H1 (cell line): ENCODE measurements around the gene UBTD2. TPM values are rescaled to one million over a fixed set of nuclear protein-coding genes. Genes with fewer than 3 reads are reported as not detected.

Experiments used
- CTCF ChIA-PET: fragments of 300-600 bp; sonication (Branson Sonifier 250); formaldehyde crosslinking; loops from one replicate; lab custom pipeline; 2021; ENCODE audit not compliant: partially characterized antibody; lab: Charles Lee
- POLR2A ChIA-PET: fragments of 300-600 bp; sonication (Branson Sonifier 250); formaldehyde crosslinking; loops from one replicate; lab custom pipeline; 2021; ENCODE audit warnings: inconsistent platforms; ENCODE audit not compliant: partially characterized antibody; lab: Charles Lee
- DNase-seq, 2 experiments: peaks; one replicate each; pipeline versions ENCODE4 v3.0.0 to v3.0.0-alpha.2; 2010 to 2022; ENCODE audit warnings: low spot score in 2 of 2, low read depth in 1 of 2, mixed read lengths in 1 of 2
- FAIRE-seq: peaks from 2 replicates; lab custom pipeline; 2011; peaks lifted over from hg19 to GRCh38; lab: Jason Lieb, UNC
- H2AFZ ChIP-seq: 2 replicates; pipeline ENCODE4 v1.8.1; 2012; ENCODE audit warnings: low read length, inconsistent platforms
- H2AK5ac ChIP-seq: 2 replicates; pipeline ENCODE4 v1.6.1; 2013; ENCODE audit warnings: low read depth, low read length
- H2BK120ac ChIP-seq: replicated peaks from 2 replicates; pipeline ENCODE3; 2013; ENCODE audit warnings: low read depth, low read length, inconsistent platforms
- H2BK12ac ChIP-seq: 2 replicates; pipeline ENCODE4 v1.6.1; 2013; ENCODE audit warnings: low read depth, low read length
- H2BK15ac ChIP-seq: 2 replicates; pipeline ENCODE4 v1.6.1; 2013; ENCODE audit warnings: low read length
- H2BK20ac ChIP-seq: 2 replicates; pipeline ENCODE4 v1.6.1; 2013; ENCODE audit warnings: low read length
- H2BK5ac ChIP-seq: 2 replicates; pipeline ENCODE4 v1.6.1; 2013; ENCODE audit warnings: low read depth, low read length
- H3K14ac ChIP-seq: 2 replicates; pipeline ENCODE4 v1.6.1; 2013; ENCODE audit warnings: inconsistent platforms; ENCODE audit not compliant: insufficient read length
- H3K18ac ChIP-seq: 2 replicates; pipeline ENCODE4 v1.6.1; 2013; ENCODE audit warnings: low read length; ENCODE audit errors: extremely low read depth
- H3K23ac ChIP-seq: 2 replicates; pipeline ENCODE4 v1.6.1; 2013; ENCODE audit warnings: inconsistent platforms; ENCODE audit not compliant: insufficient read length
- H3K23me2 ChIP-seq: 2 replicates; pipeline ENCODE4 v1.6.1; 2013; ENCODE audit warnings: low read depth, low read length
- H3K27ac ChIP-seq: 2 replicates; pipeline ENCODE4 v1.6.1; 2011; ENCODE audit warnings: low read depth, low read length, inconsistent platforms
- H3K27me3 ChIP-seq, 4 experiments: replicated peaks in 1 of 4; 1 replicate in 1 of 4; 2 replicates in 3 of 4; pipeline versions ENCODE4 v1.6.1 to v1.8.1; 2011 to 2013; ENCODE audit warnings: low read length in 3 of 4, mild to moderate bottlenecking in 3 of 4, inconsistent platforms in 2 of 4, mixed read lengths in 2 of 4, moderate library complexity in 1 of 4; ENCODE audit not compliant: control insufficient read depth in 3 of 4, insufficient read depth in 3 of 4; ENCODE audit errors: extremely low read depth in 1 of 4
- H3K36me3 ChIP-seq, 4 experiments: 2 replicates each; pipeline versions ENCODE4 v1.6.1 to v1.8.1; 2011 to 2013; ENCODE audit warnings: mild to moderate bottlenecking in 4 of 4, low read length in 3 of 4, moderate library complexity in 2 of 4, control low read depth in 1 of 4, inconsistent platforms in 1 of 4; ENCODE audit not compliant: insufficient read depth in 4 of 4, control insufficient read depth in 2 of 4
- H3K4ac ChIP-seq: replicated peaks from 2 replicates; pipeline ENCODE3; 2013; ENCODE audit warnings: low read length, low read depth, mixed read lengths, inconsistent platforms; ENCODE audit not compliant: insufficient read length
- H3K4me1 ChIP-seq, 4 experiments: replicated peaks in 1 of 4; 1 replicate in 1 of 4; 2 replicates in 3 of 4; pipeline versions ENCODE4 v1.6.1 to v1.8.1; 2011 to 2013; ENCODE audit warnings: low read length in 3 of 4, inconsistent platforms in 2 of 4, mixed read lengths in 1 of 4; ENCODE audit not compliant: insufficient read depth in 4 of 4, control insufficient read depth in 3 of 4
- H3K4me2 ChIP-seq, 2 experiments: 2 replicates each; pipeline versions ENCODE4 v1.6.1 to v1.8.1; 2011 to 2013; ENCODE audit warnings: low read depth in 2 of 2, low read length in 2 of 2, control low read depth in 1 of 2, inconsistent platforms in 1 of 2, mild to moderate bottlenecking in 1 of 2; ENCODE audit not compliant: insufficient read depth in 1 of 2
- H3K4me3 ChIP-seq, 4 experiments: fragments of 200-600, 300-600 bp in 1 of 4; sonication (generic), shearing (Covaris generic), sonication (Bioruptor Twin) in 1 of 4; 2 replicates each; pipeline versions ENCODE4 v1.5.1 to v1.8.1; 2011 to 2016; ENCODE audit warnings: low read length in 4 of 4, low read depth in 3 of 4, control low read depth in 2 of 4, inconsistent platforms in 2 of 4, mild to moderate bottlenecking in 2 of 4, mixed read lengths in 1 of 4, moderate library complexity in 1 of 4; ENCODE audit not compliant: insufficient read depth in 2 of 4; ENCODE audit errors: extremely low read depth in 1 of 4
- H3K56ac ChIP-seq: replicated peaks from 2 replicates; pipeline ENCODE3; 2013; ENCODE audit warnings: low read depth, mild to moderate bottlenecking, mixed read lengths, low read length, inconsistent platforms; ENCODE audit not compliant: insufficient read length
- H3K79me1 ChIP-seq: 2 replicates; pipeline ENCODE4 v1.6.1; 2013; ENCODE audit warnings: low read depth, low read length, control low read depth
- H3K79me2 ChIP-seq, 2 experiments: 2 replicates each; pipeline versions ENCODE4 v1.6.1 to v1.8.1; 2012 to 2013; ENCODE audit warnings: low read length in 2 of 2, mild to moderate bottlenecking in 2 of 2, inconsistent platforms in 1 of 2; ENCODE audit not compliant: insufficient read depth in 2 of 2, control insufficient read depth in 1 of 2
- H3K9ac ChIP-seq, 4 experiments: replicated peaks in 1 of 4; 1 replicate in 1 of 4; 2 replicates in 3 of 4; pipeline versions ENCODE4 v1.6.1 to v1.8.1; 2011 to 2013; ENCODE audit warnings: low read depth in 3 of 4, low read length in 3 of 4, control low read depth in 2 of 4, mild to moderate bottlenecking in 2 of 4, moderate library complexity in 2 of 4, inconsistent platforms in 1 of 4; ENCODE audit errors: extremely low read depth in 1 of 4
- H3K9me3 ChIP-seq, 2 experiments: 2 replicates each; pipeline versions ENCODE4 v1.6.1 to v1.8.1; 2012 to 2013; ENCODE audit warnings: mild to moderate bottlenecking in 2 of 2, moderate library complexity in 2 of 2, control low read depth in 1 of 2, inconsistent platforms in 1 of 2, low read depth in 1 of 2, low read length in 1 of 2, mixed read lengths in 1 of 2; ENCODE audit not compliant: insufficient read depth in 2 of 2
- H4K20me1 ChIP-seq, 2 experiments: replicated peaks in 1 of 2; 2 replicates each; pipeline versions ENCODE3 to v1.8.1; 2011 to 2013; ENCODE audit warnings: inconsistent platforms in 2 of 2, low read length in 2 of 2, mild to moderate bottlenecking in 1 of 2; ENCODE audit not compliant: insufficient read depth in 2 of 2, control insufficient read depth in 1 of 2
- H4K5ac ChIP-seq: 2 replicates; pipeline ENCODE4 v1.6.1; 2013; ENCODE audit warnings: low read length, low read depth, mixed read lengths, inconsistent platforms; ENCODE audit not compliant: insufficient read length
- H4K8ac ChIP-seq: 2 replicates; pipeline ENCODE4 v1.8.0; 2013; ENCODE audit warnings: mild to moderate bottlenecking, moderate library complexity, low read length, inconsistent platforms; ENCODE audit not compliant: insufficient read depth; ENCODE audit errors: extremely low read depth
- H4K91ac ChIP-seq: replicated peaks from 2 replicates; pipeline ENCODE3; 2013; ENCODE audit warnings: low read length, mixed read lengths, inconsistent platforms; ENCODE audit not compliant: insufficient read length
- BACH1 ChIP-seq: IDR thresholded peaks from 2 replicates; pipeline ENCODE4 v1.6.1; 2012; ENCODE audit warnings: low read length, improper control_type of control experiment
- BRCA1 ChIP-seq: IDR thresholded peaks from 2 replicates; pipeline ENCODE4 v1.6.1; 2012; ENCODE audit warnings: low read depth, low read length, improper control_type of control experiment
- FOSL1 ChIP-seq: IDR thresholded peaks from 2 replicates; pipeline ENCODE4 v1.6.1; 2011; ENCODE audit warnings: mild to moderate bottlenecking, low read depth, low read length, moderate library complexity; ENCODE audit not compliant: insufficient read depth
- GTF2F1 ChIP-seq: IDR thresholded peaks from 2 replicates; pipeline ENCODE4 v1.6.1; 2012; ENCODE audit warnings: low read depth, low read length, improper control_type of control experiment, borderline replicate concordance
- HDAC6 ChIP-seq: IDR thresholded peaks from one replicate; pipeline ENCODE4 v1.7.1; 2012; ENCODE audit warnings: low read depth, mild to moderate bottlenecking, inconsistent platforms, low read length, moderate library complexity
- RXRA ChIP-seq: IDR thresholded peaks from 2 replicates; pipeline ENCODE4 v1.6.1; 2011; ENCODE audit warnings: low read depth, mild to moderate bottlenecking, low read length, moderate library complexity; ENCODE audit not compliant: insufficient read depth
- SIRT6 ChIP-seq: IDR thresholded peaks from one replicate; pipeline ENCODE4 v1.7.1; 2012; ENCODE audit warnings: low read length, inconsistent platforms
- WGBS, 2 experiments: shearing (Covaris generic) in 1 of 2; methylation state at CpG; one replicate each; pipeline versions ENCODE4 v1.1.6 to v1.1.7; 2013 to 2015; ENCODE audit warnings: low lambda C conversion rate in 2 of 2, mixed read lengths in 2 of 2, inconsistent platforms in 1 of 2, low coverage in 1 of 2, missing lambda C conversion rate in 1 of 2; ENCODE audit not compliant: insufficient replicate concordance in 2 of 2, insufficient coverage in 1 of 2, insufficient read length in 1 of 2; ENCODE audit errors: extremely low coverage in 1 of 2, missing lambda C conversion rate in 1 of 2; 5-methylcytosine and 5-hydroxymethylcytosine counted together
- polyA plus RNA-seq, 7 experiments: library from polyadenylated mRNA; depleted of rRNA in 3 of 7; stranded (reverse) in 5 of 7; unstranded in 2 of 7; fragments of >200 nt in 5 of 7; fragments of 200-250 nt in 2 of 7; gene quantifications; 1 replicate in 5 of 7; 2 replicates in 1 of 7; 4 replicates in 1 of 7; pipeline versions ENCODE4 v1.2.1 to v1.2.3, GENCODE V29; 2011 to 2013; ENCODE audit warnings: missing spikeins in 2 of 7, mixed read lengths in 2 of 7
- total RNA-seq: library from RNA; stranded (reverse); fragmentation: NEBNext Ultra II Directional; extraction: Animal tissue kit (Norgen Biotek cat#: 25700); gene quantifications from 2 replicates; pipeline ENCODE4 v1.2.1, GENCODE V29; 2021
- TF ChIP-seq, protein P1 (sequence below): IDR thresholded peaks from 2 replicates; pipeline ENCODE4 v1.6.1; 2011; ENCODE audit warnings: low read depth, mild to moderate bottlenecking, low read length; ENCODE audit not compliant: insufficient read depth
- TF ChIP-seq, protein P2 (sequence below): IDR thresholded peaks from 2 replicates; pipeline ENCODE4 v1.6.1; 2011; ENCODE audit warnings: low read length, improper control_type of control experiment

UBTD2 gene
- total and polyA plus RNA-seq, 2 of the 8 experiments (the other 6 are each of a cell fraction or from before 2014, with no cell fraction given), result 14.5 to 39.2 TPM

DNA sequence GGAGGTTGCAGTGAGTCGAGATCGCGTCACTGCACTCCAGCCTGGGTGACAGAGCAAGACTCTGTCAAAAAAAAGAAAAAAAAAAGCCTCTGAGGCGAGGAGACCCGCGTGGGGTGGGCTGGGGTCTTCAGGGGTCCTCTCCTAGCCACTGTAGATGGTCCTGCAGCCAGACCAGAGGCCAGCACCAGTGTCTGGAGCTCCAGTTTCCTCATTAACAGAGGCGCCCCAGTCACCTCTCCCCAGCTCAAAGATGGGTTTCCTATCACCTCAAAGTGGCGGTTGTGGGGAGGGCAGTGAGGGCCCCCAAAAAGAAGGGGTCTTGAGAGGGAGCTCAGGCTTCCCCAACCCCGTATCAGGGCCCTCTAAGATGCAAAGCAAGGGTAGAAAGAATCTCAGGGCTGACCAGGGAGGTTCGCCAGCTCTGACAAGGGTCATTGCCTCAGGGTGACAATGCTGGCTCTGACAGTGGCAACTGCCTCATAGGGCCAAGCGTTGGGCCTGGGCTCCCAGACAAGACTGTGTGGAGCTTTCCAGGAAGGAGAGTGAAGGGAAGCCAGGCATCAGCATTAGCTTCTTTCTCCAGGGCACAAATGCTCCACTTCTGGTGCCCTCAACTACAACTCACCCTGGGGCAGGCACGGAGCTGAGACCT, 110.5 kb downstream of the UBTD2 start:
- Histone ChIP-seq H3K79me2 (no peaks in the 10 kb centered on the region), H2AFZ (no peak overlapping the region), H4K91ac (no peak overlapping the region), H4K5ac (no peak overlapping the region), H3K4ac (no peak overlapping the region), H3K9ac (no peak overlapping the region), H2AK5ac (no peak overlapping the region), H2BK20ac (no peak overlapping the region), H3K23me2 (no peaks in the 10 kb centered on the region; the same call in 1 of the 2 replicates), H3K79me1 (peaks cover under 1% of the 10 kb centered on the region; the same call in 1 of the 2 replicates), H3K4me2 (no peak overlapping the region), H3K4me1 (peaks cover 0 to 10% (median 4%) of the 10 kb centered on the region in 4 experiments; a peak in 4 of 7 replicates), H2BK5ac (no peak overlapping the region), H3K18ac (no peak overlapping the region), H2BK15ac (no peak overlapping the region), H3K14ac (no peak overlapping the region), H4K20me1 (peaks cover 0 to 2% of the 10 kb centered on the region in 2 experiments), H3K4me3 (no peak overlapping the region), H2BK120ac (no peak overlapping the region), H3K27me3 (no peaks in the 10 kb centered on the region), H2BK12ac (no peak overlapping the region), H3K56ac (no peak overlapping the region), H3K36me3 (no peaks in the 10 kb centered on the region), H3K23ac (no peak overlapping the region), H4K8ac (no peak overlapping the region), H3K27ac (no peak overlapping the region), H3K9me3 (no peaks in the 10 kb centered on the region)
- POLR2A ChIA-PET, result interaction anchor here (1.4 to 4.1 kb wide), 2 partner anchors 15 to 16 kb away, joined by 3 to 27 read pairs; partner anchors contain the start of gene STK10
- 84% methylated on average over 9 of the region's 12 CpGs; no CpG with 5 or more reads in 1 of the 2 experiments for WGBS, 2 experiments
- FAIRE-seq (no peak), DNase-seq (no peak)
- CTCF ChIA-PET, result interaction anchor here (0.6 to 6.3 kb wide), 11 partner anchors 10 to 972 kb away, joined by 3 to 42 read pairs (median 3); partner anchors contain the start of genes BNIP1 and STK10
- TF ChIP-seq SIRT6, result no peak
- TF ChIP-seq, protein P1, sequence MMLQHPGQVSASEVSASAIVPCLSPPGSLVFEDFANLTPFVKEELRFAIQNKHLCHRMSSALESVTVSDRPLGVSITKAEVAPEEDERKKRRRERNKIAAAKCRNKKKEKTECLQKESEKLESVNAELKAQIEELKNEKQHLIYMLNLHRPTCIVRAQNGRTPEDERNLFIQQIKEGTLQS, result no peak
- TF ChIP-seq RXRA, result no peak
- TF ChIP-seq GTF2F1, result no peak
- TF ChIP-seq BRCA1, result no peak
- TF ChIP-seq HDAC6, result no peak
- TF ChIP-seq, protein P2, sequence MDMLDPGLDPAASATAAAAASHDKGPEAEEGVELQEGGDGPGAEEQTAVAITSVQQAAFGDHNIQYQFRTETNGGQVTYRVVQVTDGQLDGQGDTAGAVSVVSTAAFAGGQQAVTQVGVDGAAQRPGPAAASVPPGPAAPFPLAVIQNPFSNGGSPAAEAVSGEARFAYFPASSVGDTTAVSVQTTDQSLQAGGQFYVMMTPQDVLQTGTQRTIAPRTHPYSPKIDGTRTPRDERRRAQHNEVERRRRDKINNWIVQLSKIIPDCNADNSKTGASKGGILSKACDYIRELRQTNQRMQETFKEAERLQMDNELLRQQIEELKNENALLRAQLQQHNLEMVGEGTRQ, result no peak
- no peak for TF ChIP-seq FOSL1
- no peak for TF ChIP-seq BACH1
